Measurements from ENCODE around the gene APBB2.

The APBB2 gene

GRCh38 chr4:40832175-40832574, 382.2 kb downstream of the APBB2 start:
- ChIA-PET CTCF (interaction anchor here (1.0 to 7.3 kb wide), 2 partner anchors 8 to 11 kb away, joined by 3 to 55 read pairs; no protein-coding TSS in a partner anchor), POLR2A (no interaction called here)
- TF ChIP-seq, protein P1, sequence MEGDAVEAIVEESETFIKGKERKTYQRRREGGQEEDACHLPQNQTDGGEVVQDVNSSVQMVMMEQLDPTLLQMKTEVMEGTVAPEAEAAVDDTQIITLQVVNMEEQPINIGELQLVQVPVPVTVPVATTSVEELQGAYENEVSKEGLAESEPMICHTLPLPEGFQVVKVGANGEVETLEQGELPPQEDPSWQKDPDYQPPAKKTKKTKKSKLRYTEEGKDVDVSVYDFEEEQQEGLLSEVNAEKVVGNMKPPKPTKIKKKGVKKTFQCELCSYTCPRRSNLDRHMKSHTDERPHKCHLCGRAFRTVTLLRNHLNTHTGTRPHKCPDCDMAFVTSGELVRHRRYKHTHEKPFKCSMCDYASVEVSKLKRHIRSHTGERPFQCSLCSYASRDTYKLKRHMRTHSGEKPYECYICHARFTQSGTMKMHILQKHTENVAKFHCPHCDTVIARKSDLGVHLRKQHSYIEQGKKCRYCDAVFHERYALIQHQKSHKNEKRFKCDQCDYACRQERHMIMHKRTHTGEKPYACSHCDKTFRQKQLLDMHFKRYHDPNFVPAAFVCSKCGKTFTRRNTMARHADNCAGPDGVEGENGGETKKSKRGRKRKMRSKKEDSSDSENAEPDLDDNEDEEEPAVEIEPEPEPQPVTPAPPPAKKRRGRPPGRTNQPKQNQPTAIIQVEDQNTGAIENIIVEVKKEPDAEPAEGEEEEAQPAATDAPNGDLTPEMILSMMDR (IDR thresholded peaks at IDR 0.05; ENCODE audit: insufficient read depth, low read length, missing control alignments): no peak
- no peak overlapping the region for H3K4me3 ChIP-seq (ENCODE audit: low read depth, low read length)
- DNase-seq (ENCODE audit: low read depth, low spot score): no peak

DNA sequence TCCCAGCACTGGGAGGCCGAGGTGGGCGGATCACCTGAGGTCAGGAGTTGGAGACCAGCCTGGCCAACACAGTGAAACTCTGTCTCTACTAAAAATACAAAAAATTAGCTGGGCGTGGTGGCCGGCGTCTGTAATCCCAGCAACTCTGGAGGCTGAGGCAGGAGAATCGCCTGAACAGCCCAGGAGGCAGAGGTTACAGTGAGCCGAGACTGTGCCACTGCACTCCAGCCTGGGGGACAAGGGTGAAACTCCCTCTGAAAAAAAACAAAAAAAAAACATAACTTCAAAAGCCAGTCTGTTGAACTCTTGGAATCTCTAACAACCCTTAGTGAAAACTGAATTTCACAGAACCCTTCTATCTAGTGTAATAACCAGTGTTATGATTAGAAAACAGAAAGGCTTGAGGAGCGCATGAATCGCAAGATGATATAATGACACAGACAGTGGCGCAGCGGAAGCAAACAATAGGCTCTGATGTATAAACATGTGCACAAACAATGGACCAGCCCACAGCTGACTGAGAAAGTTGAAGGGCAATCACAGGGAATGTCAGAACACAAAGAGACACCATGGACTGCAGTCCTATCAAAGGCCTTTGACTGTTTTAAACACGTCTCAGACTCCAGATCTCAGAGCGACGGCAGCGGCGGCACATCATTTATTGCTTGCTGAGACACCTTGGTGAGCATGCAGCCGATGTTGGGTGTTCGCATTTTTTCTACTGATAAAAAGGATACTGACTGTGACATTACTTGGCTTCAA, 383.0 kb downstream of the APBB2 start:
- TF ChIP-seq, protein P1 (IDR thresholded peaks at IDR 0.05; ENCODE audit: insufficient read depth, low read length, missing control alignments): no peak
- ChIA-PET CTCF (interaction anchor here (1.0 to 7.3 kb wide), 2 partner anchors 9 to 12 kb away, joined by 3 to 55 read pairs; no protein-coding TSS in a partner anchor), POLR2A (no interaction called here)
- DNase-seq (ENCODE audit: low read depth, low spot score): no peak
- H3K4me3 ChIP-seq (ENCODE audit: low read depth, low read length): no peak overlapping the region

GRCh38 chr4:40829586-40829985, 384.8 kb downstream of the APBB2 start:
- H3K4me3 ChIP-seq (ENCODE audit: low read depth, low read length): no peak overlapping the region
- ChIA-PET CTCF (interaction anchor here (7.3 kb wide), 1 partner anchor 11 kb away, joined by 55 read pairs; no protein-coding TSS in a partner anchor), POLR2A (no interaction called here)
- DNase-seq (ENCODE audit: low read depth, low spot score): no peak
- TF ChIP-seq, protein P1 (IDR thresholded peaks at IDR 0.05; ENCODE audit: insufficient read depth, low read length, missing control alignments): no peak

DNA sequence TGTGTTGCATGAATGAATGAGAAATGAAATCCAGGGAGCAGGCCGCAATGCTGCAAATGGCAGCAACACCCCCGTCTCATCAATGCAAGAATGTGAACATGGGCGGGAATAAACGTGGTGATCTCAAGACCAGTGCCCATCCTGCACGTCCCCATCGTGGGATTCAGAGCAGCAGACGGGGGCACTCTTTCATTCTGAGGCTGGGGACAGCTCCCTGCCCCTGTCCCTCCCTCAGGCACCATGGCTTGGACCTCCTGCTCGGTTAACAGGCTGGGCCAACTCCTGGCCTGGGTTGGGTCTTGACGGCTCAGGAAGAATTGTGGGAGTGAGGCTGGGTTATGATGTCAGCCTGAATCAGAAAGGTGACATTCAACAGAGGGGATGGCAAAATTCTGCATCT, 385.7 kb downstream of the APBB2 start:
- POLR2A ChIA-PET: no interaction called here
- CTCF ChIA-PET: interaction anchor here (7.3 kb wide), 1 partner anchor 12 kb away, joined by 55 read pairs; no protein-coding TSS in a partner anchor
- H3K4me3 ChIP-seq (ENCODE audit: low read depth, low read length): no peak overlapping the region
- TF ChIP-seq, protein P1 (IDR thresholded peaks at IDR 0.05; ENCODE audit: insufficient read depth, low read length, missing control alignments): no peak
- DNase-seq (ENCODE audit: low read depth, low spot score): no peak

DNA sequence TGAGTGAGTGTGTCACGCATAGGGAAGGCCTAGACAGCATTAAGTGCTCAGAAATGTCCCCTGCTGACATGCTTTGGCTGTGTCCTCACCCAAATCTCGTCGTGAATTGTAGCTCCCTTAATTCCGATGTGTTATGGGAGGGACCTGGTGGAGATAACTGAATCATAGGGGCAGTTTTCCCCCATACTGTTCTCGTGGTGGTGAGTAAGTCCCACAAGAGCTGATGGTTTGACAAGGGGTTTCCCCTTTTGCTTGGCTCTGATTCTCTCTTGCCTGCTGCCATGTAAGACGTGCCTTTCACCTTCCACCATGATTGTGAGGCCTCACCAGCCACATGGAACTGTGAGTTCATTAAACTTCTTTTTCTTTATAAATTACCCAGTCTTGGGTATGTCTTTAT, 386.6 kb downstream of the APBB2 start:
- TF ChIP-seq, protein P1 (IDR thresholded peaks at IDR 0.05; ENCODE audit: insufficient read depth, low read length, missing control alignments): no peak
- DNase-seq (ENCODE audit: low read depth, low spot score): no peak
- CTCF ChIA-PET: interaction anchor here (7.3 kb wide), 1 partner anchor 13 kb away, joined by 55 read pairs; no protein-coding TSS in a partner anchor
- POLR2A ChIA-PET: no interaction called here
- no peak overlapping the region for H3K4me3 ChIP-seq (ENCODE audit: low read depth, low read length)

GRCh38 chr4:40826821-40827220, 387.5 kb downstream of the APBB2 start:
- H3K4me3 ChIP-seq (ENCODE audit: low read depth, low read length): no peak overlapping the region
- ChIA-PET CTCF (interaction anchor here (7.3 kb wide), 1 partner anchor 13 kb away, joined by 55 read pairs; no protein-coding TSS in a partner anchor), POLR2A (no interaction called here)
- TF ChIP-seq, protein P1 (IDR thresholded peaks at IDR 0.05; ENCODE audit: insufficient read depth, low read length, missing control alignments): no peak
- no peak for DNase-seq (ENCODE audit: low read depth, low spot score)
